HepG2 (cell line): ENCODE results near the gene EEF1E1. TPM values are rescaled to one million over a fixed set of nuclear protein-coding genes. Genes with fewer than 3 reads are reported as not detected.

Experiments used
- ATAD3A ChIP-seq: sonication (generic); formaldehyde crosslinking; IDR thresholded peaks from 2 replicates; pipeline ENCODE4 v1.4.0; 2020; ENCODE audit warnings: missing genetic modification reagents
- CBFB ChIP-seq: sonication (generic); formaldehyde crosslinking; IDR thresholded peaks from 2 replicates; pipeline ENCODE4 v1.4.0; 2020; ENCODE audit warnings: missing genetic modification reagents
- CHCHD3 ChIP-seq: sonication (generic); formaldehyde crosslinking; IDR thresholded peaks from 2 replicates; pipeline ENCODE4 v1.8.0; 2022; ENCODE audit warnings: mild to moderate bottlenecking, missing genetic modification reagents, moderate library complexity
- HES4 ChIP-seq: sonication (generic); formaldehyde crosslinking; IDR thresholded peaks from 2 replicates; pipeline ENCODE4 v1.9.0; 2021; ENCODE audit warnings: mild to moderate bottlenecking, missing genetic modification reagents, borderline replicate concordance
- KDM2A ChIP-seq: sonication (generic); formaldehyde crosslinking; IDR thresholded peaks from 2 replicates; pipeline ENCODE4 v1.4.0; 2020; ENCODE audit warnings: low read depth, missing genetic modification reagents, borderline replicate concordance
- MEIS1 ChIP-seq: sonication (generic); formaldehyde crosslinking; IDR thresholded peaks from 2 replicates; pipeline ENCODE4 v1.9.0; 2021; ENCODE audit warnings: mild to moderate bottlenecking, missing genetic modification reagents, moderate library complexity, borderline replicate concordance
- MTF1 ChIP-seq: sonication (generic); formaldehyde crosslinking; IDR thresholded peaks from 2 replicates; pipeline ENCODE4 v1.5.0; 2020; ENCODE audit warnings: missing genetic modification reagents
- NFE2L2 ChIP-seq: fragments of 150-350 bp; IDR thresholded peaks from 2 replicates; pipeline ENCODE4 v1.6.1; 2014; ENCODE audit warnings: low read length
- RAD51 ChIP-seq: fragments of 450-650 bp; IDR thresholded peaks from 2 replicates; pipeline ENCODE4 v1.6.1; 2016; ENCODE audit warnings: borderline replicate concordance
- RORA ChIP-seq: sonication (generic); formaldehyde crosslinking; IDR thresholded peaks from 2 replicates; pipeline ENCODE4 v1.5.0; 2020; ENCODE audit warnings: mild to moderate bottlenecking, missing genetic modification reagents, moderate library complexity
- SETDB1 ChIP-seq: sonication (generic); formaldehyde crosslinking; IDR thresholded peaks from 2 replicates; pipeline ENCODE4 v1.5.1; 2020; ENCODE audit warnings: missing genetic modification reagents, mild to moderate bottlenecking, borderline replicate concordance
- SSRP1 ChIP-seq: IDR thresholded peaks from 2 replicates; pipeline ENCODE4 v1.6.1; 2016; ENCODE audit warnings: control low read depth
- TCF7 ChIP-seq: sonication (generic); IDR thresholded peaks from 2 replicates; pipeline ENCODE4 v1.6.1; 2016; ENCODE audit warnings: antibody characterized with exemption, low read depth
- ZNF160 ChIP-seq: sonication (generic); formaldehyde crosslinking; IDR thresholded peaks from 2 replicates; pipeline ENCODE4 v1.8.0; 2022; ENCODE audit warnings: mild to moderate bottlenecking, inconsistent platforms, missing genetic modification reagents
- ZNF3 ChIP-seq: IDR thresholded peaks from 2 replicates; pipeline ENCODE4 v1.7.0; 2017; ENCODE audit warnings: inconsistent platforms
- ZNF350 ChIP-seq: sonication (generic); formaldehyde crosslinking; IDR thresholded peaks from 2 replicates; pipeline ENCODE4 v1.4.0; 2020; ENCODE audit warnings: mild to moderate bottlenecking, low read depth, missing genetic modification reagents, borderline replicate concordance
- ZNF629 ChIP-seq: sonication (generic); formaldehyde crosslinking; conservative IDR thresholded peaks from 2 replicates; pipeline ENCODE4 v1.5.0; 2020; ENCODE audit warnings: missing genetic modification reagents
- ZNF878 ChIP-seq: sonication (generic); formaldehyde crosslinking; IDR thresholded peaks from 2 replicates; pipeline ENCODE4 v1.8.1; 2023; ENCODE audit warnings: mild to moderate bottlenecking, missing genetic modification reagents, moderate library complexity
- polyA plus RNA-seq, 8 experiments: library from polyadenylated mRNA; depleted of rRNA in 3 of 8; stranded (reverse) in 7 of 8; unstranded in 1 of 8; fragments of >200 nt; fragmentation: Illumina TruSeq in 4 of 8; extraction: Trizol in 4 of 8; gene quantifications; 2 replicates each; pipeline versions ENCODE4 v1.2.1 to v1.2.3, GENCODE V29; 2011 to 2016; ENCODE audit warnings: low read depth in 4 of 8, missing spikeins in 1 of 8, mixed read lengths in 1 of 8; ENCODE audit not compliant: insufficient read depth in 1 of 8
- total RNA-seq, 5 experiments: library from RNA; depleted of rRNA; stranded (reverse); fragments of >200 nt; fragmentation: Illumina TruSeq; extraction: Trizol; gene quantifications; 2 replicates each; pipeline ENCODE4 v1.2.3, GENCODE V29; 2016; ENCODE audit warnings: low read depth in 1 of 5
- TF ChIP-seq, protein P1 (sequence below): IDR thresholded peaks from 2 replicates; pipeline ENCODE4 v1.6.1; 2012; ENCODE audit warnings: low read length, improper control_type of control experiment
- TF ChIP-seq, protein P2 (sequence below): sonication (generic); formaldehyde crosslinking; IDR thresholded peaks from 2 replicates; pipeline ENCODE4 v1.4.0; 2020; ENCODE audit warnings: missing genetic modification reagents, low read depth, mild to moderate bottlenecking, borderline replicate concordance
- TF ChIP-seq, protein P3 (sequence below): sonication (generic); formaldehyde crosslinking; IDR thresholded peaks from 2 replicates; pipeline ENCODE4 v1.5.1; 2020; ENCODE audit warnings: missing genetic modification reagents, mild to moderate bottlenecking, borderline replicate concordance
- TF ChIP-seq, protein P4 (sequence below): sonication (generic); formaldehyde crosslinking; IDR thresholded peaks from 2 replicates; pipeline ENCODE4 v1.5.0; 2020; ENCODE audit warnings: missing genetic modification reagents
- TF ChIP-seq, protein P5 (sequence below): sonication (generic); formaldehyde crosslinking; IDR thresholded peaks from 2 replicates; pipeline ENCODE4 v1.4.0; 2020; ENCODE audit warnings: missing genetic modification reagents

EEF1E1 gene
- total and polyA plus RNA-seq, 2 of the 13 experiments (the other 11 are each of a cell fraction or from before 2014, with no cell fraction given): 128 to 188 TPM

DNA sequence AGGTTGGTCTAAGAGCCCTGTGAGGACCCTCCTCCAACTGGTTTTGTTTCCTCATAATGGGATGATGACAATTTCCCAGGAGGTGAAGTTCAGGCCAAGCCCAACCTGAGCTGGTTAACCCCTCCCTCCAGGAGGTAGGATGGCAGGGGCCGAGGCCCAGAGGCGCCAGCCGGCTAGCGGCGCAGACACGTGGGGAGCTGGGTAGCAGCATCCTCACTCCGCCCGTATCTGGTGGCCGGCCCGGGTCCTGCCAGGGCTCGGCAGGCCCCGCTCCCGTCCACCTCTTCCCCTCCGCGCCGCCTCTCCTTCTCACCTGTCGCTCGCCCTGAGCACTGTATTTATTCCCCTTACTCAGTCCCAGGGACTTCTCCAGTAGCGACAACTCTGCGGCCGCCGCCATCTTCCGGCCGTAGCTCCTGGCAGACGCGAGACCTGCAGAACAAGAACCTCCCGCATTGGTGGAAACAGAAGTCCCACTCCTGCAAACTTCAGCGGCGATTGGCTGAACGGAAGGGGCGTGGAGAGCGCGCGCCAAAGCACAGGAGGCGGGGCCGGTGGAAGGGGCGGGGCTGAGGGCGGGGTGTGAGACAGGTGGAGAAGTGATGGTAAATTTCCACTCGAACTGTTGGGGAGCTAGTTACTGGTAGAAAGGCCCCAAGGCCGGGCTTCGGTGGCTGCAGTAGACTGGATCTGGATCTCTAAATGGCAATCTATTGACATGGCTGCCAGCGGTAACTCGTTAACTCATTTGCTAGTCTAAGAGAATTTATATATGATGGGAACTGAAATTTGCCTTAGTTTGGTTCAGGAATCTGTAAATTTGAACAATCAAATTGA, at the start of gene EEF1E1 (continued):
- TF ChIP-seq, protein P1, sequence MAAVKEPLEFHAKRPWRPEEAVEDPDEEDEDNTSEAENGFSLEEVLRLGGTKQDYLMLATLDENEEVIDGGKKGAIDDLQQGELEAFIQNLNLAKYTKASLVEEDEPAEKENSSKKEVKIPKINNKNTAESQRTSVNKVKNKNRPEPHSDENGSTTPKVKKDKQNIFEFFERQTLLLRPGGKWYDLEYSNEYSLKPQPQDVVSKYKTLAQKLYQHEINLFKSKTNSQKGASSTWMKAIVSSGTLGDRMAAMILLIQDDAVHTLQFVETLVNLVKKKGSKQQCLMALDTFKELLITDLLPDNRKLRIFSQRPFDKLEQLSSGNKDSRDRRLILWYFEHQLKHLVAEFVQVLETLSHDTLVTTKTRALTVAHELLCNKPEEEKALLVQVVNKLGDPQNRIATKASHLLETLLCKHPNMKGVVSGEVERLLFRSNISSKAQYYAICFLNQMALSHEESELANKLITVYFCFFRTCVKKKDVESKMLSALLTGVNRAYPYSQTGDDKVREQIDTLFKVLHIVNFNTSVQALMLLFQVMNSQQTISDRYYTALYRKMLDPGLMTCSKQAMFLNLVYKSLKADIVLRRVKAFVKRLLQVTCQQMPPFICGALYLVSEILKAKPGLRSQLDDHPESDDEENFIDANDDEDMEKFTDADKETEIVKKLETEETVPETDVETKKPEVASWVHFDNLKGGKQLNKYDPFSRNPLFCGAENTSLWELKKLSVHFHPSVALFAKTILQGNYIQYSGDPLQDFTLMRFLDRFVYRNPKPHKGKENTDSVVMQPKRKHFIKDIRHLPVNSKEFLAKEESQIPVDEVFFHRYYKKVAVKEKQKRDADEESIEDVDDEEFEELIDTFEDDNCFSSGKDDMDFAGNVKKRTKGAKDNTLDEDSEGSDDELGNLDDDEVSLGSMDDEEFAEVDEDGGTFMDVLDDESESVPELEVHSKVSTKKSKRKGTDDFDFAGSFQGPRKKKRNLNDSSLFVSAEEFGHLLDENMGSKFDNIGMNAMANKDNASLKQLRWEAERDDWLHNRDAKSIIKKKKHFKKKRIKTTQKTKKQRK: no peak
- peak; percentile 79 for TF ChIP-seq KDM2A (CRISPR knock-in tag)
- no peak for TF ChIP-seq MTF1 (CRISPR knock-in tag)
- TF ChIP-seq ZNF878: 0 out of 2 replicates have a peak, but pooled peaks have one; percentile 61
- TF ChIP-seq SSRP1 (CRISPR knock-in tag): no peak
- no peak for TF ChIP-seq SETDB1 (CRISPR knock-in tag)
- TF ChIP-seq NFE2L2: no peak
- TF ChIP-seq ZNF350: peak; percentile 95
- TF ChIP-seq ZNF160 (CRISPR knock-in tag): no peak; the same call in 1 of the 2 replicates
- TF ChIP-seq, protein P2, sequence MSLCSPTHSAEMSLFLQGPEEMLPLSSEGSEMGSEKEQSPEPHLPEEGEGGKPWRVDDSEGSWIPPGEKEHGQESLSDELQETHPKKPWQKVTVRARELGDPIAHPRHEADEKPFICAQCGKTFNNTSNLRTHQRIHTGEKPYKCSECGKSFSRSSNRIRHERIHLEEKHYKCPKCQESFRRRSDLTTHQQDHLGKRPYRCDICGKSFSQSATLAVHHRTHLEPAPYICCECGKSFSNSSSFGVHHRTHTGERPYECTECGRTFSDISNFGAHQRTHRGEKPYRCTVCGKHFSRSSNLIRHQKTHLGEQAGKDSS (CRISPR knock-in tag): peak; percentile 54; the same call in 1 of the 2 replicates
- TF ChIP-seq TCF7: no peak
- TF ChIP-seq MEIS1 (CRISPR knock-in tag): peak; percentile 89; the same call in 1 of the 2 replicates
- TF ChIP-seq, protein P3, sequence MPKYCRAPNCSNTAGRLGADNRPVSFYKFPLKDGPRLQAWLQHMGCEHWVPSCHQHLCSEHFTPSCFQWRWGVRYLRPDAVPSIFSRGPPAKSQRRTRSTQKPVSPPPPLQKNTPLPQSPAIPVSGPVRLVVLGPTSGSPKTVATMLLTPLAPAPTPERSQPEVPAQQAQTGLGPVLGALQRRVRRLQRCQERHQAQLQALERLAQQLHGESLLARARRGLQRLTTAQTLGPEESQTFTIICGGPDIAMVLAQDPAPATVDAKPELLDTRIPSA (CRISPR knock-in tag): 0 out of 2 replicates have a peak, but pooled peaks have one; percentile 31
- TF ChIP-seq CHCHD3: no peak
- TF ChIP-seq, protein P4, sequence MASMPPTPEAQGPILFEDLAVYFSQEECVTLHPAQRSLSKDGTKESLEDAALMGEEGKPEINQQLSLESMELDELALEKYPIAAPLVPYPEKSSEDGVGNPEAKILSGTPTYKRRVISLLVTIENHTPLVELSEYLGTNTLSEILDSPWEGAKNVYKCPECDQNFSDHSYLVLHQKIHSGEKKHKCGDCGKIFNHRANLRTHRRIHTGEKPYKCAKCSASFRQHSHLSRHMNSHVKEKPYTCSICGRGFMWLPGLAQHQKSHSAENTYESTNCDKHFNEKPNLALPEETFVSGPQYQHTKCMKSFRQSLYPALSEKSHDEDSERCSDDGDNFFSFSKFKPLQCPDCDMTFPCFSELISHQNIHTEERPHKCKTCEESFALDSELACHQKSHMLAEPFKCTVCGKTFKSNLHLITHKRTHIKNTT (CRISPR knock-in tag): no peak
- TF ChIP-seq HES4 (CRISPR knock-in tag): peak; percentile 89; the same call in 1 of the 2 replicates
- no peak for TF ChIP-seq RAD51
- no peak for TF ChIP-seq CBFB (CRISPR knock-in tag)
- TF ChIP-seq ZNF3 (CRISPR knock-in tag): no peak
- 0 out of 2 replicates have a peak, but pooled peaks have one; percentile 55 for TF ChIP-seq ATAD3A
- TF ChIP-seq, protein P5, sequence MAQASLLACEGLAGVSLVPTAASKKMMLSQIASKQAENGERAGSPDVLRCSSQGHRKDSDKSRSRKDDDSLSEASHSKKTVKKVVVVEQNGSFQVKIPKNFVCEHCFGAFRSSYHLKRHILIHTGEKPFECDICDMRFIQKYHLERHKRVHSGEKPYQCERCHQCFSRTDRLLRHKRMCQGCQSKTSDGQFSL (CRISPR knock-in tag): no peak
- no peak for TF ChIP-seq RORA
- TF ChIP-seq ZNF629 (CRISPR knock-in tag): no peak
